Sigmoid colon (tissue), 4 donors: Measurements from ENCODE around the gene COMMD9.

Source experiments
- CTCF ChIP-seq, 4 experiments: fragments of 450-650 bp in 3 of 4; fragments of 200-600 bp in 1 of 4; IDR thresholded peaks; one replicate each; pipeline ENCODE4 v1.5.1; 2016 to 2019; ENCODE audit warnings: antibody characterized with exemption in 4 of 4, mild to moderate bottlenecking in 3 of 4, moderate library complexity in 2 of 4
- POLR2A ChIP-seq, 2 donors: fragments of 450-650 bp; IDR thresholded peaks; one replicate each; pipeline ENCODE4 v1.6.1; 2016; ENCODE audit warnings: antibody characterized with exemption in 2 of 2, mild to moderate bottlenecking in 2 of 2, moderate library complexity in 2 of 2
- POLR2AphosphoS5 ChIP-seq, 4 donors: sonication (generic); formaldehyde crosslinking; IDR thresholded peaks; one replicate each; pipeline ENCODE4 v1.6.1; 2017; ENCODE audit warnings: antibody characterized with exemption in 4 of 4

GRCh38 chr11:36282926-36283325 is 6.3 kb downstream of the COMMD9 start:
- TF ChIP-seq POLR2AphosphoS5 (IDR thresholded peaks at IDR 0.05) (no peak), CTCF (IDR thresholded peaks at IDR 0.05) (no peak), POLR2A (IDR thresholded peaks at IDR 0.05) (no peak)
